ENCODE results near the gene MEIS2.

MEIS2 gene

DNA sequence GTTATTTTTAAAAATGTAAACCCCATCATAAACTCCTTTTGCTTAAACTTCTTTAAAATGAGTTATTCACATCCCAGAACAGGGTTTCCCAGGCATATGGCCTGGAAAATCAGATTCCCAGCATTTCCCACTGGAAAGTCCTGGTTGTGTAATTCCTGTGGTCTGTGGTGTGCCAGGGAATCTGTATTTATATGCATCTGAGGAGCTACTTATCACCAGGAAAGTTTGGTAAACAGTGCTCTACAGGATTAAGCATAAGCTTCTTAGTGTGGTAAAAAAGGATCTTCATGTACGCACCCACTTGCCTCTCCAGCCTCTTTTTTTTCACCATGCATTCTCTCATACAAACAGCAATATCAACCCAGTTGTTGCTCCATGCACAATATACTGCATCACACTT lies 28.2 kb downstream of the MEIS2 start:
- DNase-seq = no peak

DNA sequence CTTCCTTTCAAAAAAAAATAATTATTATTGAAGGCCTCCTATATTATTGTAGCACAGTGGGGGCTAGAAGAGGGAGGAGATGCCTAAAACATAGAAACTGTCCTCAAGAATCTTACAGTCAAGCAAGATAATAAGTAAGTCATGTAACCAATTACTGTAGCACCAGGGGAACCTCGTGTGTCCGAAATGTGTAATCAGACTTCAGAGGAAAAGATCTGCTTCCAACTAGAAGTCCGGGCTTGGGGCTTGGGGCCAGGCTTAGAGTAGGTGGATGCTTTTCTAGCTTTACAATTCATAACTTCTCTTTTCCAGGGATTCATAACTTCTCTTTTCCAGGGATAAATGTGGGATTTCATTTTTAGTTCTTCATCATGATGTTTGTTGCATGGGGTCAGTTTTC lies 29.2 kb downstream of the MEIS2 start:
- no peak for DNase-seq

DNA sequence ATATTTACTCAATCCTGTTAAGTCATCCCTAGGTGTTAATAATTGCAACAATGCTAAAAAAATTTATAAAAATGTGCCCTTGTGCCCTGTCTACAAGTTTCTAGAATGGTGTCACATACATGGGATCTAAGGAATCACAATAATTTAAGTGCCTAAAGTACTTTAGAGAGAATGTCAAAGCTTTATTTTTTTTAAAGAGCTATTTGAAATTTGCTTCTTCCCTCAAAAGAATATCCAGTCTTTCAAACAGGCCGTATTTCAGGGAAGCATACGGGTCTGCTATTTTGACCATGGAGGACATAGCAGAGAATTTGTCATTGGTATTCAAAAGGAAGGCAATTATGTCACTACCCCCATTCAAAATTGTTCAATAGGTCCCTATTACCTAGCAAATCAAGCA lies 29.7 kb downstream of the MEIS2 start:
- DNase-seq = no peak

DNA sequence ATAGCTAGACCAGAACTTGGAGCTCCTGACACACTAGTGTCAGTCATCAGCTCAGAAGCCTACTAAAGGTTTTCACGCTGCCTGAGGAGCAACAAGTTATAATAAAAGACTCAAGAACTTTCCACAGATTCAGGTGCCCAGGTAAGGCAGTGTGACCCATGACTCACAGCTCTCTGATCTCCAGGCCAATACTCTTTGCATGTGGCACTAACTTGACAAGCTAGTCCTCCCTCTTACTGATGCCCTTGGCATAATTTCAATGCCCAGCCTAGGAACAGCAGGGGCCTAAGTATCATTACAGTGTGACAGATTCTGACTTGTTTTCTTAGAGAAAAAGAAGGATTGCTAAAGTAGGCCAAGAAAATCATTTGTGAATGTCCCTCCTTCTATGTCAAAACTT lies 38.4 kb downstream of the MEIS2 start:
- peak; percentile 28 for DNase-seq

DNA sequence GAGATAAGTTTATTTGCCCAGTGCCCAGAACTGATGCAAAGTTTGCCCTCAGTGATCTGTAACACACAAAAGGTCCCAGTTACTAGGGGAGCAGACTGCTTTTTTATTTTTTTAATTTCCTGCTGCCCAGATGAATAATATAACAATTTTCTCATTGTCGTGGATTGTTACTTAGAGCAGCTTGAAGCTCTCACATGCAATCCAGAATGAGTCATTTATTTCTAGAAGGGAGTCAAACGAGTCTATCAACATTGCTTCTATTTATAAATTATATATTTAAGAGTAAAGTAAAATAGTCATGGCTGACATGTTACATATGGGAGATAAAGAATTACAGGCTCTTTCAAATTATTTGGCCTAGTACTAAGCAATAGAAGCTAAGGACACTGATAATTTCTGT lies 41.3 kb downstream of the MEIS2 start:
- DNase-seq = no peak

DNA sequence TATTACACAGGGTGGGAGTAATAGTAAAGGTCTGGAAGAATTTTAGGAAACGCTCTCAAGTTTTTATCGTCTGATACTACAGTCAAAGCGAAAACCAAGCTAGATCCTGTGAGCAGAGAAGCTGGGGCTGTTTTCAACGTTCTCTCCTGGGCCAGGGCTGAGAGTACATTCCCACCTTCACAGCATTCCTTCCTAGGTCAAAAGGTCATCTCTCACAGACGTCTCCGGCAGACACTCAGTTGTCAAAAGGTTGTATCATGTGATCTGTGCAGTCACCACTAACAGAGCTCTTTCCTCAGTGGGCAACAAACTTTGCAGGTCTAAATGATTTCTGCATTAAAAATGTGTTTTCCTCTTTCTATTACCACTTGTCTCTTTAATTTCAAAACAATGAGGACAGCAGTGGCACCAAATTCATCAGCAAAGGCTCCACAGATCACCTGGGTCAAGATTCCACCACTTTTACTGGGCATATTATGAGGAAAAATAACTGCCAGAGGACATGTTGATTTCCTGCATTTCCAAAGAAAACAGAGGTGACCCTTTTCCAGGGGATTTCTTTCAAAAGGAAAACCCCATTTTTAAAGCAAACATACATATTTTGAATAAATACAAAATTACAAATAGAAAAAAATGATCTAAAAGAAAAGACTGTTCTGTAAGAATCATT lies 41.9 kb downstream of the MEIS2 start:
- no peak for DNase-seq

DNA sequence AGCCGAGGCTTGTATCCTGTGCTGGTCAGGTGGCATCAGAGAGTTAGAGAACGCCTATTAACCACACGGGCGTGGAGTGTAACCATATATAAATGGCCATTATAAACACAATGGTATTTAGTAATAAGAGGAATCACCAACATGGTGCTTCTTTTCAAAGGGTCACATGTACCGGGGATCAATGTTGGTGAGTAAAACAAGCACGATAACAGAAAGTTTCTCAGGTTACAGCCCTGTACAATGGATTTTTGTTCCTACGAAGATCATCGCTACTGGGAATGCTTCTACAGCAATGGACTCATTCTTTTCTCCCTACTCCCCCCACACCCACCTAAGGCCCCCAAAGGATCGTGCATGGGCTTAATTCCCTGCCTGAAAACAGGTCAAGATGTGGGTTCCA lies 42.5 kb downstream of the MEIS2 start:
- DNase-seq = no peak

DNA sequence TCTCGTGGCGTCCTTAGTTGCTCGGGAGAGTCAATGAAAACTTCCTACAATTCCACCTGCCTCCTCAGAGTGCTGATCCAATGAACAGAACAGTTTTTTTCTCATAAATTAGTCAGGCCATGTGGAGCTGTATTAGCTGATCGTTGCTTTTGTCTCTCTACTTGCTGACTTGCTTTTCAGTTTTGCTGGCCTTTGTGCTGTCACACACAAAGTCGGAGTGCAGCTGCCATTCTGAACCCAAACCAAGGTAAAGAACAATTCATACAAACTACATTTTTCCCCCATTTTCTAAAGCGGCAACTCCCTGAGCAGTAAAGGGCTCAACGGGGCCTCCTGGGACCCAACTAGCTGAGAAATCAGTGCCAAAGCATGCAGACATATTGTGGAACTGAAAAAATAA lies 43.1 kb downstream of the MEIS2 start:
- DNase-seq = no peak

DNA sequence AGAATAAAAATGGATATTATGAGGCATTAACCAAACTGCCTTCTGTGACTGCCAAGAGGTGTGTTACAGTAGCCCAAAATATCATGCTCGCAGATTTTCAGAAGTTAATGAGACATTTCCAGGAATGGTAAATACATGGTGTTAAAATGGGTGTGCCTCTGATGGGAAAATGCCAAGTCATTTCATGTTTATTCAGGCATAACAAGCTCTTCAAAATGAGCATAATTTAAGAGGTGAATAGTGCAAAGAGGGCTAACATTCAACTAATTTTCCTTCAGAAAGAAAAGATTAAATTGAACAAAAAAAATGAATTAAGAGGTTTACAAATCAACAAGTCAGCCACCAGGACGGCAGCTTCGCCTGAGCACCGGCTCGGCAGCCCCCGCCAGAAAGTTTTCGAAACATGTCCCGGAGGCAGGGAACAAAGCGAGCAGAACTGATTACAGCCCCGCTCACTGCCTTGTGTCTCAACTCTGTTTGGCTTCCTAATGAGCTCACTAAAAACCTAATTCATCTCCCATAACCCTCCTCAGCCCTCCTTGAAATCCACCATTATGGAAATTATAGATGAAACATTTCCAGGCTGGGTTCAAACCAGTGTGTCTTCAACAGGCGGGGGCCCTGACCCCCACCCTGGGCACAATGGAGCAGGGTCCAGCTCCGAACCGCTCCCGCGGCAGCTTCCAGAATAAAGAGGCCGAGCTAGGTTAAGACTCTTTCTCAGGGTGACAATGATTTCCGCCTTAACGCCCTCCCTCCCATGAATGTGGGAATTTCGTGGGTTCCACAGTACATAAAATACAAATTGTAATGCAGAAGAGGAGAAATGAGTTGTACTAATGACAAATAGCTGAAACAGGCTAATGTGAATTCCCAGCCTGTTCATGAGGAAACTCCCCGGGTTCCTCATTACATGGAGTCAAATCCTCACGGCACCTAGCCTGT lies 43.9 kb downstream of the MEIS2 start:
- DNase-seq = peak; percentile 40

DNA sequence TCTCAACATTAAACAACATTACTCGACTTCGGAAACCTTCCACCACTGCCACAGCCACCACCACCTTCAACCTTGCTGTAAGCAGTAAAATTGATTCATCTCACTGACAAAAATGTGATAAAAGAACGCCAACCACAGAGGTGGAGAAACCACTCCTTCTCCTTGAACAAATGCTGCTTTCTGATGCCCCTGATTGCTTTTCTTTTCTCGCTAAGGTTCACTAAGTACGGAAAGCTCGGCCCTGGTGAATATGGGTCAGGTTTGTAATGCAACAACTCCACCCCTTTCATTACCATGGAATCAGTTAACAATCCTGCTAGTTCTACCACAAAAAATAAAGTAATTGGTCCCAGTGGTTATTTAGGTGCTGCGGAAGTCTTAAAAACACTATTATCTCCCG lies 44.9 kb downstream of the MEIS2 start:
- DNase-seq = no peak

DNA sequence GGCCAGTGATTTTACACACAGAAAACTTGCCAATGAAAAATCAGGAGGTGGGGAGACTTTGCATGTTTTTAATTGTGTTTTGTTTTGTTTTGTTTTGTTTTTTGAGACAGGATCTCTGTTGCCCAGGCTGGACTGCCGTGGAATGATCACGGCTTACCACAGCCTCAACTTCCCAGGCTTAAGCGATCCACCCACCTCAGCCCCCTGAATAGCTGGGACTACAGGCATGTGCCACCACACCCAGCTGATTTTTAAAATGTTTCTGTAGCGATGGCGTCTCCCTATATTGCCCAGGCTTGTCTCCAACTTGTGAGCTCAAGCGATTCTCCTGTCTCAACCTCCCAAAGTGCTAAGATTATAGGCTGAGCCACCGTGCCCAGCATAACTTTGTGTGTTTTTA lies 46.0 kb downstream of the MEIS2 start:
- no peak for DNase-seq

DNA sequence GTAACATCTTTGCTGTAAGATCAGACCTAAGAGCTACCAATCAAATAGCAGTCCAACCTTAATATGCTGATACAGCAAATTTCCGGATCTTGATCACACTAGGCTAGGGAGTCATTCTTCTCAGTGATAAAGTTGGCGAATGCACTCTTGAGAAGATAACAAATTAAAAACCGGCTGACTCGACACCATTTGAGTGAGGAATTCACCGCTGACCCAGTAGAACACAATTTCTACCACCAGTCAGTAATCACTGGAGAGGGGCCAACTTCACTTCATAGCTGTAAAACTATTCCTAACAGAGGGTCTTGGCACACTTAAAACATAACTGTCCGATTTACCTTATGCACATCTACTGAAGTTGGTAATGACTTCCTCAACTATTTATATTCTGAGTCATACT lies 47.2 kb downstream of the MEIS2 start:
- DNase-seq = no peak

DNA sequence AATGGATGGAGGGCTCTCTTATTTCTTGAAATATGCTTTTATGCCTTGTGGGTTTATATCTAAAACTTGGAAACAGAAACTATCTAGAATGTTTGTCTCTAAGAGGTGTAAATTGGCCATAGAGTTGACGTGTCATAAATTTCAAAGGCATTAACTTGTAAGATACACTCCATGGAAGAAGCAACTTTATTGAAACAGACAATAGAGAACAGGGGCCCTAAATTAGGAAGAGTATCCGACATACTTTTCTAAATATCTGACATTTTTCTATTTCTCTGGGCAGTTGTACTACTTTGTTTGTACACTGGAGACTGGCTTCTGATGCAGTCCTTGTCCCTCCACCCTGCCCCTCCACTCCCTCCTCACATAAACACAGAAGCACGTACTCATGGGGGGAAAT lies 50.0 kb downstream of the MEIS2 start:
- DNase-seq = no peak

DNA sequence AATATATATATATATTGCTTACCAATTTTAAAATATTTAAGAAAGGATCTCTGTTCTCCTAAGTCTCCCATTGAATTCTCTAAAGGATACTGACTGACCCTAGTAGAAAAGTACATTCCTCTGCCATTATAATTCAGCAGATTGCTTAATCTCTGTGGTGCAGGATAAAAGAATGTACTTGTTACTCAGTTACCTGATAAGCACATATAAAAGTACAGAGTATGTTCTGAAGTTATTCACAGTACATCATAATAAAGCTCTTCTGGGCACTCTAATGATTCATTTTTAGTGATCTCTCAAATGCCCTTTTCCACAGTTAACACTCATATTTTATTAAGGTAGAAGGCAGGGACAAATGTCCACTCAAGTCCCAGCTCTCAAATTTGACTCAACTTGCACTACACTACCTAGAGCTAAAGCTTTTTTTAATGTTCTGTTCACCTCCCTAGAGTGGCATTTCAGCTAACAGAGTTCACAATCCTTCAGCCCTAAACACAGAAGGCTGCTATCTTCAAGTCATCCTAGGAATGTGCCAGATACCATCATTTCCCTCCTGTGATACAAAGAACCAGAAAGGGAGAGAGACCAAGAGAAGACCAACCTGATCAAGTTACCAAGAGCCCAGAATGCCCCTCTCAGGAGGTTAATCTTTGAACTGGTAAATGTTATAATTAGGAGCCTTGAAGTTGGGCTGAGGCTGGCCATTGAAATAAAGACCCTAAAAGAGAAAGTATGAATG lies 53.3 kb downstream of the MEIS2 start:
- no peak for DNase-seq

DNA sequence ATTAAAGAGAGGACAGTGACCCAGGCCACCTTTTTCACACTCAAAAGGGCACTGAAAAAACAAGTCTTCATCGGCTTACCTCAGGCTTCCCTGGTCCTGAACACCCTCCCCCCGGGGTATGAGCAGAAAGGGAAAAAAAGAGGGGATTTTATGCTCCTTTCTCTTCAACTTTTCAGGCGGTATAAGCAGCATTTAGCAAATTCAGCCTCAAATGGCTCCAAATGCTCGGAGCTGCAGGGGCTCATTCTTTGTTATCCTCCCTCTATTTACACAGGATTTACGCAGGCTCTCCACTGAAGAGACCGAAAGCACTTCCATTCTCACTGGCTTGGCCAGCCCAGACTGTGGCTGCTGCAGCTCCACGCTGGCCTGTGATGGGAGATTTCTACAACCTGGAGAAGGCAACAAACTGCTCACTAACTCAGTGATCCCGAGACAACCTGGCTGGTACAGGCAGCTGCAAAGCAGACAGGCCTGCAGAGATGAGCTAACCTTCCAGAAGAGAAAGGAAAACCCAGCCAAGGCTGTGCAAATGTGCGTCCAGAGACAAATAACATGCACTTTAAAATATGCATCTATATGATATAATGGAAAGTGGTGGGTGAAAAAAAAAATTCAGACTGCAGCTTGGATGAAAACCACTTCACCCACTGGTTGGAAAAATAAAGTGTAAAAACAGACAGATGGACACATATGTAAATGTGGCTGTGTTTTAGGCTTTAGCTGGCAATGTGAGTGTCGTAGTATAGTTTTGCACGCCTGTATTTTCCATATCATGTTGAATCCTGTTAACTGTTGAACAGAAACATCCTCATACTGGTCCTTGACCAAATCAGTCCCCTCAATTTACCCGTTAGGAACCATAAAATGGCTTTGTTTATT lies 54.2 kb downstream of the MEIS2 start:
- no peak for DNase-seq

DNA sequence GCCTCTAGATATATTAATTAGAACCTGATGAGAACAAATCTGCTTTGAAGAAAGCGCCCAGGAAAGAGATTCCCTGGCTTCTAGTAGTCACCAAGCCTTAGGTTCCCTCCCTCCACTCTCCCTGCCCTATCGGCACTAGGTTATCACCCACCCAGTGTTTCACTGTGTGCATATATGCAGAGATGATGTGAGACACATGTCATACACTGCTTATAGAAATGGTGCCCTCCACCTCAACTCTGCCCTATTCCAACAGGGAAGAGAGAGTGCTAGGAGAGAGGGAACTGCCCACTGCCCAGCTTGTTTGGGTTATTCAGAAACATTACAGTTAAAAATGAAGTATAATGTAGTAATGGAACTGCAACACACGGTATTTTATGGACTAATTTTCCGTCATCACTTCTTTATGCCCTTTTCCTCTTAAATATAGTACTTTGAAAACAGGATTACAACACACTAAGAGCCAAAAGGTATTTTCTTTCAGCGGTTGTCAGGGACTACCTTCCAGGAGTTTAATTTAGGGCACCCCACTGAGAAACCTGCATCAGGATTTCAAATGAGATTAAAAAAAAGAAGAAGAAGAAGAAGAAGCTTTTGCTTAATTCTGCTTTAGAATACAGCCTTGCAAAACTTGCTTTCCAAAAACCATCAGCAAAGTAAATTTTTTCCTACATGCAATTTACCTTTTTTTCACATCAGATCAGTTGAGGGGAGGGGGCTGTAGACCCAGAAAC lies 55.3 kb downstream of the MEIS2 start:
- no peak for DNase-seq

DNA sequence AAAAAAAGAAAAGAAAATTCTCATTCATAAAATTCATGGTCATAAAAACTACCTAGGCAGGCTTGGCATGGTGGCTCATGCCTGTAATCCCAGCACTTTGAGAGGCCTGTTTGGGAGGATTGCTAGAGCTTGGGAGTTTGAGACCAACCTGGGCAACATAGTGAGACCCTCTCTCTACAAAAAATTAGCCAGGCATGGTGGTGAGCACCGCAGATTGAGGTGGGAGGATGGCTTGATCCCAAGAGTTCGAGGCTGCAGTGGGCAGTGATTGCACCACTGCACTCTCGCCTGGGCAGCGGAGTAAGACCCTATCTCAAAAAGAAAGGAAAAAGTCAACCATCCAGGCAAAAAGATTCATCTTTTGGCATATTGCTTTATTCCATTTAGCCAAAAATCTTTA lies 58.5 kb downstream of the MEIS2 start:
- DNase-seq = no peak

DNA sequence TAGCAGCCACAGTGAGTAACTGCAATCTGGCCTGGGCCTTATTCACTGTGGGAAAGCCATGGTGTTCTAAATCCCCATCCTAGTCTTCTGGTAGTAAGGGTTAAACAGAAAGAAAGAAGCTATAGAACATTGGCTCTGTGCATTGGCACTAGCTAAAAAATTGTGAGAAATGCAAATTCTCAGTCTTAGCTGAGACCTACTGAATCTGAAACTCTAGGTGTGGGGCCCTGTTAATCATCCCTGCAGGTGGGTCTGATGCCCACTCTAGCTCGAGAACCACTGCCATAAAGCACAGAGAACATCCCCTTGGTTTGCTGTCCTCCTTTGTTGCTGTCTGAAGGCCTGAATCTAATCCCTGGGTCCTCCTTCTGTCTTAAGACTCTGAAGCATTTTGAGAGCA lies 59.3 kb downstream of the MEIS2 start:
- DNase-seq = no peak

DNA sequence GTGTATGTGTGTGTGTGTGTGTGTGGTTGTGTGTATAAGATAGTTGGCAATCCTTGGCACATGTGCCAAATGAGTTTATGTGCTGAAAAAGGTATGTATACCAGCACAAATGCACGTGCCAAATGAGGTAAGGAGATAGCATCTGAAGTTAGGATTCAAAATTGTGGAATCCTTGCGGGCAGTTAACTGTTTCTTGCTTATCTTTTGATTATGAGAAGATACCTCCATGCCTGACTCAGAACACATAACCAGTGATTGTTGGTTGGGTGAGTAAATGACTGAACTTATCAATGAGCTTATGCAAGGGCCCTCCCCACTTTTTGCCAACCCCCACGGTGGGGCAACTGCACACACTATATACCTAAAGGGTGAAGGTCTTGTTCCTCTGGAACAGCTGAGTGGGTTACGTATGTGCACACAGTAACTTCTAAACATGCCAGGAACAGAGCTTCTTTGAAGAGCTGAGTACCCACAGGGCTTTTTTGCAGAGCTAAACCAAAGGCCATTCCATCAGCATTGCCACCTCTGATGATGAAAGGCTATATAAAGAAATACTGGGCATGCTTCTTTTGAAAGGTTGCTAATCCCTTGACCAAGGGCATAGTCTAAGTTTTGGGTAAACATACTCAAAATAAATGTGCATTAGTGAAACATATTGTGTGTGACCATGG lies 60.1 kb downstream of the MEIS2 start:
- DNase-seq = no peak

DNA sequence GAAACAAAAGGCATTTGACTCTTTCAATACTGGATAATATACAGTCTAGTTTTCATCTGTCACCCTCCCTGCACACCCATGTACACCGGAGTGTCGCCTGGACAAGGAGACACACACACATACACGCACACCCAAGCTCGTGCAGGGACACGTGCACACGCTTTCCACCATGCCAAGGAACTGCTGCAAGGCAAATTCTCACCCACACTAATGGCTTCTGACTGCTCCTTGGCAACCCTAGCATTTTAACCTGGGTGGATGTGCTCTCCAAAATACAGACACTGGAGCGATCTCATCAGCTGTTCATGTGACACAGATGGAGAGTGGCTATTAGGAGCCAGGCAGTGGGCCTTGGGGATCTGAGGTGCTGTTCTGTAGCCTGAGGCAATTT lies 61.6 kb downstream of the MEIS2 start:
- no peak for DNase-seq
